Progenitor cell of endocrine pancreas (in vitro differentiated cells): Measurements from ENCODE around the gene CIT. TPM values are rescaled to one million over a fixed set of nuclear protein-coding genes. Genes with fewer than 3 reads are reported as not detected.

Source experiments
- DNase-seq: peaks from one replicate; pipeline ENCODE4 v3.0.0; 2021; ENCODE audit warnings: low spot score; ENCODE audit not compliant: unreplicated experiment
- H3K27ac Mint-ChIP-seq: 2 replicates; pipeline ENCODE4 v1.8.0; 2021; ENCODE audit warnings: mild to moderate bottlenecking, moderate library complexity, mixed read lengths
- H3K27me3 Mint-ChIP-seq: 2 replicates; pipeline ENCODE4 v1.8.0; 2021; ENCODE audit warnings: mixed read lengths
- H3K36me3 Mint-ChIP-seq: 2 replicates; pipeline ENCODE4 v1.8.0; 2022; ENCODE audit warnings: mixed read lengths; ENCODE audit not compliant: insufficient read depth
- H3K4me1 Mint-ChIP-seq: 2 replicates; pipeline ENCODE4 v1.8.0; 2021; ENCODE audit warnings: low read depth, mixed read lengths
- H3K4me3 Mint-ChIP-seq: 2 replicates; pipeline ENCODE4 v1.8.0; 2021; ENCODE audit warnings: low read depth, mild to moderate bottlenecking, moderate library complexity, mixed read lengths
- H3K9me3 Mint-ChIP-seq: 2 replicates; pipeline ENCODE4 v1.8.0; 2021; ENCODE audit warnings: low read depth, mixed read lengths
- CTCF ChIP-seq: fragments of 200-600 bp; sonication (generic); IDR thresholded peaks from one replicate; pipeline ENCODE4 v1.5.0; 2021; ENCODE audit warnings: antibody characterized with exemption, mild to moderate bottlenecking; ENCODE audit not compliant: unreplicated experiment
- total RNA-seq: library from RNA; stranded (reverse); gene quantifications from 2 replicates; pipeline ENCODE4 v1.2.1, GENCODE V29; 2021

Gene CIT
- total RNA-seq, 1 donor from 2014 or later, result 44.1 TPM

- H3K9me3 Mint-ChIP-seq, result no peaks in the 10 kb centered on the region
- peaks cover 9% of the 10 kb centered on the region for H3K36me3 Mint-ChIP-seq
Observed at GRCh38 chr12:119699199-119699760, 177.8 kb downstream of the CIT start.

GRCh38 chr12:119696943-119697342 is 180.2 kb downstream of the CIT start:
- no peak overlapping the region for H3K4me3 Mint-ChIP-seq
- peaks cover 12% of the 10 kb centered on the region for H3K36me3 Mint-ChIP-seq
- peaks cover 7% of the 10 kb centered on the region for H3K4me1 Mint-ChIP-seq
- no peaks in the 10 kb centered on the region for H3K27me3 Mint-ChIP-seq
- peak overlapping the region; percentile 81 for H3K27ac Mint-ChIP-seq
- no peak for TF ChIP-seq CTCF
- DNase-seq, result no peak
- H3K9me3 Mint-ChIP-seq, result no peaks in the 10 kb centered on the region

More at GRCh38 chr12:119699199-119699760, 177.8 kb downstream of the CIT start:
- no peak for DNase-seq
- Mint-ChIP-seq H3K27me3 (no peaks in the 10 kb centered on the region), H3K4me3 (no peak overlapping the region), H3K4me1 (peaks cover 3% of the 10 kb centered on the region), H3K27ac (no peak overlapping the region)
- TF ChIP-seq CTCF, result no peak

- H3K36me3 Mint-ChIP-seq, result peaks cover 12% of the 10 kb centered on the region
- H3K27ac Mint-ChIP-seq, result no peak overlapping the region
- H3K27me3 Mint-ChIP-seq, result no peaks in the 10 kb centered on the region
- peak; percentile 50 for TF ChIP-seq CTCF
- no peak overlapping the region for H3K4me3 Mint-ChIP-seq
- no peak for DNase-seq
- H3K9me3 Mint-ChIP-seq, result no peaks in the 10 kb centered on the region
- H3K4me1 Mint-ChIP-seq, result peaks cover 7% of the 10 kb centered on the region
Observed at GRCh38 chr12:119695034-119695433, 182.1 kb downstream of the CIT start.

- Mint-ChIP-seq H3K27ac (no peak overlapping the region), H3K27me3 (no peaks in the 10 kb centered on the region), H3K4me1 (peaks cover 7% of the 10 kb centered on the region), H3K4me3 (no peak overlapping the region), H3K36me3 (peaks cover 12% of the 10 kb centered on the region), H3K9me3 (no peaks in the 10 kb centered on the region)
- no peak for DNase-seq
- TF ChIP-seq CTCF, result no peak
Observed at GRCh38 chr12:119694111-119694510, 183.0 kb downstream of the CIT start.

- peaks cover 7% of the 10 kb centered on the region for H3K4me1 Mint-ChIP-seq
- H3K36me3 Mint-ChIP-seq, result peaks cover 12% of the 10 kb centered on the region
- no peak overlapping the region for H3K4me3 Mint-ChIP-seq
- no peak for DNase-seq
- H3K27me3 Mint-ChIP-seq, result no peaks in the 10 kb centered on the region
- no peak overlapping the region for H3K27ac Mint-ChIP-seq
- no peak for TF ChIP-seq CTCF
- no peaks in the 10 kb centered on the region for H3K9me3 Mint-ChIP-seq
Observed at GRCh38 chr12:119693511-119693910, 183.6 kb downstream of the CIT start.
